Medulla oblongata (tissue), 1 donor: ENCODE measurements around the gene C1QL1.

Experiments used
- DNase-seq: peaks from one replicate; pipeline ENCODE4 v3.0.0-alpha.2; 2015; ENCODE audit errors: extremely low spot score

Gene C1QL1

GRCh38 chr17:44968225-44969143, at the start of gene C1QL1:
TSS of gene C1QL1 (minus strand) at chr17:44968303. CDS start at chr17:44968048, 255 bp downstream.
- peak; percentile 89 for DNase-seq

GRCh38 chr17:45016823-45017222, 48.7 kb upstream of the C1QL1 start:
- no peak for DNase-seq

- no peak for DNase-seq
Measured at GRCh38 chr17:45016237-45016636, 48.1 kb upstream of the C1QL1 start.

- peak; percentile 59 for DNase-seq
Measured at GRCh38 chr17:45013021-45013997, 45.2 kb upstream of the C1QL1 start.

- DNase-seq: no peak
Measured at GRCh38 chr17:45011767-45012166, 43.7 kb upstream of the C1QL1 start.

GRCh38 chr17:45009676-45010467, 41.8 kb upstream of the C1QL1 start:
- no peak for DNase-seq

DNA sequence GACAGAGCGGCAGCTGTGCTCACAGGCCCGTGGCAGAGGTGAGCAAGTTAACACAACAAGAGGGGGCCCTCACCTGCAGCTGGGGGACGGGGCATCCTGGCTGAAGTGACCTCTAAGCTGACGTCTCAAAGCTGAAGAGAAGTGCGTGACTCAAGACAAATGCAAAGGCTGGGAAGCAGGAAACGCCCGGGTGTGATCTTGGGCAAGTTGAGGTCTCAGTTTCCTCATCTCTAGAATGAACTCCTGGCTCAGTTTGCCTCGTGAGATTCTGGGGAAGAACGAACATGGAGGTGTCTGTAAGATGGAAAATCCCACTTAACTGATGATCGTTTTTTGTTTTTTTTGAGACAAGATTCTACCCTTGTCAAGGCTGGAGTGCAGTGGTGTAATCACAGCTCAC, 40.1 kb upstream of the C1QL1 start:
- no peak for DNase-seq

GRCh38 chr17:45006927-45007461, 38.9 kb upstream of the C1QL1 start:
- DNase-seq: no peak

DNA sequence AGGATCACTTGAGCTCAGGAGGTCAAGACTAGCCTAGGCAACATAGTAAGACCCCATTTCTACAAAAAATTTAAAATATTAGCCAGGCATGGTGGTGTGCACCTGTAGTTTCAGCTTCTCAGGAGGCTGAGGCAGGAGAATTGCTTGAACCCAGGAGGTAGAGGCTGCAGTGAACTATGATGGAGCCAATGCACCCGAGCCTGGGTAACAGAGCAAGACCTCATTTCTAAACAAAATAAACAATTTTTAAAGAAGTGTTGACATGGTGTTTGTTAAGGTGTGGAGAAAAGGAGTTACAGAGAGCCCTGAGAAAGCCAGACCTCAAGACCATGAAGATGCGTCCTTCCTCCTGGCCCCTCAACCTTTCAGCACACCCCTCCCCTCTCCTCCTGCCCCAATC, 37.6 kb upstream of the C1QL1 start:
- no peak for DNase-seq

GRCh38 chr17:45004388-45004787, 36.3 kb upstream of the C1QL1 start:
- no peak for DNase-seq

DNA sequence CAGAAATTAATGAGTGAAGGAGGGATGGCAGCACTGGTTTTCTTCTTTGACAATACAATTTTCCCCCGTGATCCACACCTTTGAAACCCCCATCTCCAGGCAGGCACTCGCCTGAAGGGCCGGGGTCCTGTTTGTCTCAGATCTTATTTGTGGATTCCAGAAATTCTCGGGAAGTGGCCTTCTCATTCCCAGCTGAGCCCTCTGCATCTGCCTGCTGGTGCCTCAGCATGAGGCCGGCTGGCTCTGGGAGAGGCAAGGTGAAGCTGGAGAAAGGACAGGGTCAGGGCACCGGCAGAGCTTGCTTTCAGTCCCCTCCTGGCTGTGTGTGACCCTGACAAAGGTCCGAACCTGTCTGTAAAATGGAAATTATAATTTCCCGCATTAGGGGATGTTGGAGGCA, 35.8 kb upstream of the C1QL1 start:
- no peak for DNase-seq

DNA sequence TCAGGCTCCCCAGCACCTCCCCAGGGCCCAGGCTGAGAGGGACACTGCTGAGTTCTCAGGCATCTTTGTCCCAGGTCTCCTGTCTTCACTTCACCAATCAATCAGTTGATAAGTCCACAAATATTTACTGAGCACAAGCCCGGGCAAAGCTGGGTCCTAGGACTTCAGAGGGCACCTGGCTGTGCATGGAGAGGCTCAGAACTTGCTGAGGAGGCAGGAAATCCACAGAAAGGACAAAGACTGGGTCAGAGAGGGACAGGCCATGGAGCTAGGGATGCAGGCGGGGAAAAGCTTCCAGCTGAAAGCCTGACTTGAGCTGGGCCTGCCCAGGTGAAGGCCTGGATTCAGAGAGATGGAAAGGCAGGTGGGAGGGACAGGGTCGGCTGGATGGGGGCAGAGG, 33.2 kb upstream of the C1QL1 start:
- DNase-seq: no peak

GRCh38 chr17:44999433-44999832, 31.3 kb upstream of the C1QL1 start:
- no peak for DNase-seq

DNA sequence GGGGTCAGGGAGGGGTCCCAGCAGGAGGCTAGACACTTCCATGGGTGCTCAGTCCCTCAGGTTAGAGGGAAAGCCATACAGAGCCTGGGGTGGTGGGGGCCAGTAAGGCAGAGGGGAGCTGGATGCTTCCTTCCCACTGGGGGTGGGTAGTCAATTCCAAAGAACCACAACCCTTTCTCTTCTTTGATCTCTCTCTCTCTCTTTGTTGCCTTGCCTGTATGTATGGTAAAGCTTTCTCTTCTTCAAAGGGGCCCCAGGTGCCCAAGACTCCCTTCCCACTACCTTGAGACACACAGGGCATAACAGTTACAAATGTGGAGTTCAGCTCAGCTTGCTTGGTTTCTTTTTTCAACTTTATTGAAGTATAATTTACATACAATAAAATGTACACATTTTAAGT, 30.5 kb upstream of the C1QL1 start:
- DNase-seq: no peak

GRCh38 chr17:44997733-44998520, 29.8 kb upstream of the C1QL1 start:
- DNase-seq: no peak

DNA sequence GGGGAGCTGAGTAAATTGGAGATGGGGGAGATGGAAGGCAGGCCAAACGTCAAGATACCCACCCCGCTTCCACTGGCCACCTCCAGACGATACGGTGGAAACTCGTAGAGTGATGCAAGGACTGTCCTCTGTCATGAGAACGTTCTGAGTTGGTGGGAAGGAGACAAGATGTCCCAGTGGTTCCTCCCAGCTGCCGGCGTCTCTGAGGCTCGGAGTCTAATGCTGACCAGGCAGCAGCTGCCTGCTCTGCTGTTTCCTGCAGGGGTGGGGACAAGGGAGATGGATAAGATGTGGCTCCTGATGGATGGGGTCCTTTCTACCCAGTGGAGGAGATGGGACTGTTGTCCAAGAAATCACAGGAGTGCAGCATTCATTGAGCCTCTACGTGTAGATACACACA, 28.2 kb upstream of the C1QL1 start:
- DNase-seq: no peak

DNA sequence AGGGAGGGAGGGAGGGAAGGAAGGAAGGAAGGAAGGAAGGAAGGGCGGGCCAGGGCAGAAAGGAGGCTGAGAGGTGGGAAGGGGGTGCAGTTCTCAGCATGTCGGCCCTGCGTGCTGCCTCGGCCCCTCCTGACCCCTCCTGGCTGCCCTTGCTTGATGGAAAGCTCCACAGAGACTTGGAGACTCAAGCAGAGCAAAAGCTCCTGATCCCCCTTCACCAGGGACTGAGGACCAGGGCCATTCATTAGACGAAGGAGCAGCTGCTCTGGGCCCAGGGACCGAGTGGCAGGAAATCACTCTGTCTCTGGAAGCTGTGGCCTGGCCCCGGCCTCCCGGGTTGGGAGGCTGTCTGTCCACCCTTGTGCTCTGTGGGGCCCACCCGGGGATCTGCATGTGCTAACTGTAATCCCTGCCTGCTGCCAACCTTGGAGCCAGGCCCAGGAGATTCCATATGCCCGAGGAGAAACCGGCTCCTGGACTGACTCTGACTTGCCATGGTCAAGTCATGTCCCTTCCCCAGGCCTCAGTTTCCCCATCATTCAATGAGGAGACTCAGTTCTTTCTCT, 27.4 kb upstream of the C1QL1 start:
- DNase-seq: no peak

- DNase-seq: no peak
Measured at GRCh38 chr17:44992242-44992939, 24.3 kb upstream of the C1QL1 start.

DNA sequence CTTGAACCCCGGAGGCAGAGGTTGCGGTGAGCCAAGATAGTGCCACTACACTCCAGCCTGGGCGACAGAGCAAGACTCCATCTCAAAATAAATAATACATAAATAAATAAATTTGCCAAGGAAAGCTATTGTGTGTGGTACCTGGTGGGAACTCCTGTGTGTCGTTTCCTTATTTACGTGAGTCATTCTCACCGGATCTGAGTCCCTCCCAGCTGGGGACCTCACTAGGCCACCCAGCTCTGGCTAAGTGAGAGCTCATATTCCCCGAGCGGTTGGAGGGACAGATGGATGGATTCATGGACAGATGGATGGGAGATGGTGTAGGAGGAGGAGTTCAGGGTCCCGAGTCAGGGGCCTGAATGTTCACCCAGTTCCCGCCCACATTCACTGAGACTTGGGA, 22.9 kb upstream of the C1QL1 start:
- DNase-seq: no peak
